Gastroesophageal sphincter (tissue), 4 donors: ENCODE data around the gene STK31. TPM values are rescaled to one million over a fixed set of nuclear protein-coding genes. Genes with fewer than 3 reads are reported as not detected.
"Not testable (repeated sequence)": the region's sequence is repeated elsewhere in the genome, so short reads cannot be mapped to it uniquely, and the experiment has no call there.

Experiments used
- ATAC-seq: fragments of 150-250 bp; one replicate; pipeline ENCODE4 v1.9.1; 2016; ENCODE audit warnings: mild to moderate bottlenecking, moderate library complexity
- H3K27ac ChIP-seq, 4 donors: fragments of 200-600 bp; sonication (generic) in 3 of 4; 1 replicate in 3 of 4; 2 replicates in 1 of 4; pipeline ENCODE4 v1.5.1; 2016 to 2019
- H3K27me3 ChIP-seq: fragments of 200-600 bp; sonication (generic); one replicate; pipeline ENCODE4 v1.5.1; 2019
- H3K36me3 ChIP-seq, 2 donors: fragments of 200-600 bp; sonication (generic); one replicate each; pipeline ENCODE4 v1.5.1; 2019; ENCODE audit warnings: control low read depth in 1 of 2
- H3K4me1 ChIP-seq, 3 donors: fragments of 200-600 bp; sonication (generic); 1 replicate in 2 of 3; 2 replicates in 1 of 3; pipeline ENCODE4 v1.5.1; 2016 to 2019; ENCODE audit warnings: control low read depth in 2 of 3
- H3K4me3 ChIP-seq, 2 donors: fragments of 200-600 bp; sonication (generic); one replicate each; pipeline ENCODE4 v1.5.1; 2019; ENCODE audit warnings: mild to moderate bottlenecking in 1 of 2, moderate library complexity in 1 of 2
- H3K9me3 ChIP-seq, 3 donors: fragments of 200-600 bp; sonication (generic); one replicate each; pipeline ENCODE4 v1.5.1; 2017 to 2019; ENCODE audit warnings: control low read depth in 2 of 3
- CTCF ChIP-seq, 4 experiments: fragments of 200-600 bp in 2 of 4; fragments of 450-650 bp in 2 of 4; sonication (generic) in 1 of 4; IDR thresholded peaks; one replicate each; pipeline ENCODE4 v1.5.1; 2017 to 2019; ENCODE audit warnings: antibody characterized with exemption in 4 of 4, mild to moderate bottlenecking in 2 of 4, moderate library complexity in 2 of 4
- EP300 ChIP-seq: sonication (generic); formaldehyde crosslinking; IDR thresholded peaks from one replicate; pipeline ENCODE4 v1.6.1; 2017; ENCODE audit warnings: antibody characterized with exemption, mild to moderate bottlenecking
- POLR2A ChIP-seq, 2 donors: fragments of 450-650 bp; IDR thresholded peaks; one replicate each; pipeline ENCODE4 v1.6.1; 2017; ENCODE audit warnings: antibody characterized with exemption in 2 of 2, mild to moderate bottlenecking in 2 of 2, moderate library complexity in 1 of 2
- POLR2AphosphoS5 ChIP-seq: sonication (generic); formaldehyde crosslinking; IDR thresholded peaks from one replicate; pipeline ENCODE4 v1.6.1; 2017; ENCODE audit warnings: antibody characterized with exemption
- WGBS, 2 donors: methylation state at CpG; one replicate each; pipeline ENCODE4 v1.1.5; 2018; ENCODE audit warnings: low coverage in 1 of 2; 5-methylcytosine and 5-hydroxymethylcytosine counted together
- total RNA-seq, 4 donors: library from RNA; depleted of rRNA; stranded (reverse); fragments of >200 nt; gene quantifications; one replicate each; pipeline ENCODE4 v1.1.0, GENCODE V29; 2016

STK31 gene
- total RNA-seq, 4 donors from 2014 or later = 0.31 to 0.94 (median 0.62) TPM; not detected in 1

- Histone ChIP-seq H3K27me3 (no peaks in the 10 kb centered on the region), H3K4me3 (no peak overlapping the region), H3K9me3 (no peaks in the 10 kb centered on the region), H3K36me3 (peaks cover 0 to 3% of the 10 kb centered on the region in 2 donors), H3K4me1 (no peaks in the 10 kb centered on the region), H3K27ac (no peak overlapping the region)
- TF ChIP-seq POLR2AphosphoS5 (no peak), EP300 (no peak), CTCF (IDR thresholded peaks at IDR 0.05) (no peak), POLR2A (IDR thresholded peaks at IDR 0.05) (no peak)
- no peak for ATAC-seq
These were observed 49.8 kb downstream of the STK31 start for GRCh38 chr7:23759671-23760391.

GRCh38 chr7:23765943-23766342 lies 55.9 kb downstream of the STK31 start:
- Histone ChIP-seq H3K36me3 (no peaks in the 10 kb centered on the region), H3K27me3 (no peaks in the 10 kb centered on the region), H3K4me1 (no peaks in the 10 kb centered on the region), H3K27ac (no peak overlapping the region), H3K9me3 (no peaks in the 10 kb centered on the region), H3K4me3 (no peak overlapping the region)
- TF ChIP-seq POLR2A (IDR thresholded peaks at IDR 0.05) = no peak
- TF ChIP-seq CTCF (IDR thresholded peaks at IDR 0.05) = no peak
- TF ChIP-seq EP300 = no peak
- no peak for TF ChIP-seq POLR2AphosphoS5
- no peak for ATAC-seq
- WGBS, 2 donors = 87 to 88% methylated on average over 3 of the region's 3 CpGs

GRCh38 chr7:23767514-23767913 lies 57.5 kb downstream of the STK31 start:
- no peak for ATAC-seq
- no peaks in the 10 kb centered on the region for H3K36me3 ChIP-seq
- TF ChIP-seq EP300 = no peak
- no peak for TF ChIP-seq POLR2AphosphoS5
- TF ChIP-seq POLR2A (IDR thresholded peaks at IDR 0.05) = no peak
- TF ChIP-seq CTCF (IDR thresholded peaks at IDR 0.05) = no peak

GRCh38 chr7:23768022-23768421 lies 58.0 kb downstream of the STK31 start:
- 75 to 80% methylated on average over 3 of the region's 3 CpGs for WGBS, 2 donors
- ATAC-seq = no peak
- H3K27ac ChIP-seq = no peak overlapping the region
- TF ChIP-seq CTCF (IDR thresholded peaks at IDR 0.05) (no peak), POLR2A (IDR thresholded peaks at IDR 0.05) (no peak), POLR2AphosphoS5 (no peak), EP300 (no peak)
- no peak overlapping the region for H3K4me3 ChIP-seq
- H3K27me3 ChIP-seq = no peaks in the 10 kb centered on the region
- no peaks in the 10 kb centered on the region for H3K36me3 ChIP-seq
- no peaks in the 10 kb centered on the region for H3K9me3 ChIP-seq
- H3K4me1 ChIP-seq = no peaks in the 10 kb centered on the region

More at GRCh38 chr7:23767514-23767913, 57.5 kb downstream of the STK31 start:
- no peak overlapping the region for H3K27ac ChIP-seq
- no peaks in the 10 kb centered on the region for H3K27me3 ChIP-seq
- H3K4me1 ChIP-seq = no peaks in the 10 kb centered on the region
- no peak overlapping the region for H3K4me3 ChIP-seq
- H3K9me3 ChIP-seq = no peaks in the 10 kb centered on the region

DNA sequence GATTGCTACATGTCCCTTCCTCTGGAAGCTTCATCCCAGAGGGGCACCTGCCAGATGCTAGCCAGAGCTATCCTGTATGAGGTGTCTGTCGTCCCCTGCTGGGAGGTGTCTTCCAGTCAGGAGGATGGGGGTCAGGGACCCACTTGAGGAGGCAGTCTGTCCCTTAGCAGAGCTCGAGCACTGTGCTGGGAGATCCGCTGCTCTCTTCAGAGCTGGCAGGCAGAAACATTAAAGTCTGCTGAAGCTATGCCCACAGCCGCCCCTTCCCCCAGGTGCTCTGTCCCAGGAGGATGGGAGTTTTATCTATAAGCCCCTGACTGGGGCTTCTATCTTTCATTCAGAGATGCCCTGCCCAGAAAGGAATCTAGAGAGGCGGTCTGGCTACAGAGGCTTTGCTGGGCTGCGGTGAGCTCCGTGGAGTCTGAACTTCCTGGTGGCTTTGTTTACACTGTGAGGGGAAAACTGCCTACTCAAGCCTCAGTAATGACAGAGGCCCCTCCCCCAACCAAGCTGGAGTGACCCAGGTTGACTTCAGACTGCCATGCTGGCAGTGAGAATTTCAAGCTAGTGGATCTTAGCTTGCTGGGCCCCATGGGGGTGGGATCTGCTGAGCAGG lies 69.3 kb downstream of the STK31 start:
- not testable (repeated sequence) for H3K36me3 ChIP-seq, ATAC-seq, H3K4me1 ChIP-seq, H3K27ac ChIP-seq, H3K27me3 ChIP-seq, H3K4me3 ChIP-seq
- WGBS, 2 donors = no CpG with 5 or more reads among the region's 7 CpGs
- peaks cover 0 to 34% (median 0%) of the 10 kb centered on the region in 3 donors for H3K9me3 ChIP-seq
